Upper lobe of right lung (tissue), 1 donor: ENCODE measurements around the gene ZNF385B. TPM values are rescaled to one million over a fixed set of nuclear protein-coding genes. Genes with fewer than 3 reads are reported as not detected.

ENCODE experiments used
- ATAC-seq: fragments of 200-7000 bp; cut with Tn5 transposase; one replicate; pipeline ENCODE4 v1.9.1; 2020; ENCODE audit warnings: mild to moderate bottlenecking, moderate library complexity
- DNase-seq: peaks from one replicate; pipeline ENCODE4 v3.0.0-alpha.2; 2020
- H3K27ac ChIP-seq: fragments of 200-600 bp; one replicate; pipeline ENCODE4 v1.8.0; 2022
- H3K27me3 ChIP-seq: fragments of 200-600 bp; one replicate; pipeline ENCODE4 v1.8.0; 2022; ENCODE audit warnings: mild to moderate bottlenecking
- H3K36me3 ChIP-seq: fragments of 200-600 bp; one replicate; pipeline ENCODE4 v1.8.0; 2022
- H3K4me1 ChIP-seq: fragments of 200-600 bp; one replicate; pipeline ENCODE4 v1.8.0; 2022
- H3K4me3 ChIP-seq: fragments of 200-600 bp; one replicate; pipeline ENCODE4 v1.8.0; 2022; ENCODE audit warnings: mild to moderate bottlenecking
- H3K9me3 ChIP-seq: fragments of 200-600 bp; one replicate; pipeline ENCODE4 v1.8.0; 2022
- CTCF ChIP-seq: fragments of 200-600 bp; IDR thresholded peaks from one replicate; pipeline ENCODE4 v1.8.0; 2022; ENCODE audit warnings: antibody characterized with exemption
- intact Hi-C: fragments of 100-400 bp; cut with DNase I; formaldehyde crosslinking; loops from one replicate; pipeline ENCODE4 v1.11.0; 2022
- total RNA-seq: library from RNA; stranded (reverse); fragmentation: NEBNext Ultra II Directional; extraction: Animal tissue kit (Norgen Biotek cat#: 25700); gene quantifications from one replicate; pipeline ENCODE4 v1.2.1, GENCODE V29; 2021
- donor health status: DM: no; HTN: yes; CAD: no; lungs with severe emphysema.

Gene ZNF385B
- total RNA-seq, 1 donor from 2014 or later = 62.3 TPM

GRCh38 chr2:179602452-179602851 lies 259.0 kb downstream of the ZNF385B start:
- no peak for TF ChIP-seq CTCF
- ATAC-seq (no peak), DNase-seq (no peak)
- Histone ChIP-seq H3K4me1 (no peaks in the 10 kb centered on the region), H3K9me3 (no peaks in the 10 kb centered on the region), H3K27me3 (no peaks in the 10 kb centered on the region), H3K27ac (no peak overlapping the region), H3K4me3 (no peak overlapping the region), H3K36me3 (no peaks in the 10 kb centered on the region)
- intact Hi-C loops = no loop called here

GRCh38 chr2:179596018-179596417 lies 265.4 kb downstream of the ZNF385B start:
- DNase-seq (no peak), ATAC-seq (no peak)
- Histone ChIP-seq H3K36me3 (no peaks in the 10 kb centered on the region), H3K4me1 (no peaks in the 10 kb centered on the region), H3K4me3 (no peak overlapping the region), H3K27ac (no peak overlapping the region), H3K9me3 (no peaks in the 10 kb centered on the region), H3K27me3 (no peaks in the 10 kb centered on the region)
- intact Hi-C loops = no loop called here
- no peak for TF ChIP-seq CTCF

GRCh38 chr2:179595284-179595683 lies 266.1 kb downstream of the ZNF385B start:
- Histone ChIP-seq H3K4me3 (no peak overlapping the region), H3K36me3 (no peaks in the 10 kb centered on the region), H3K4me1 (no peaks in the 10 kb centered on the region), H3K9me3 (no peaks in the 10 kb centered on the region), H3K27me3 (no peaks in the 10 kb centered on the region), H3K27ac (no peak overlapping the region)
- intact Hi-C loops = no loop called here
- no peak for TF ChIP-seq CTCF
- DNase-seq = no peak
- ATAC-seq = no peak

- H3K27ac ChIP-seq = no peak overlapping the region
- no peaks in the 10 kb centered on the region for H3K9me3 ChIP-seq
- ATAC-seq (no peak), DNase-seq (no peak)
- H3K4me1 ChIP-seq = no peaks in the 10 kb centered on the region
- no peak overlapping the region for H3K4me3 ChIP-seq
- TF ChIP-seq CTCF = no peak
- H3K36me3 ChIP-seq = no peaks in the 10 kb centered on the region
- intact Hi-C loops = no loop called here
- H3K27me3 ChIP-seq = no peaks in the 10 kb centered on the region
These were observed 266.9 kb downstream of the ZNF385B start for GRCh38 chr2:179594268-179595112.

GRCh38 chr2:179593323-179593722 lies 268.1 kb downstream of the ZNF385B start:
- H3K9me3 ChIP-seq = no peaks in the 10 kb centered on the region
- no peaks in the 10 kb centered on the region for H3K36me3 ChIP-seq
- H3K4me3 ChIP-seq = no peak overlapping the region
- no peaks in the 10 kb centered on the region for H3K27me3 ChIP-seq
- ATAC-seq = no peak
- no peak for TF ChIP-seq CTCF
- H3K4me1 ChIP-seq = no peaks in the 10 kb centered on the region
- DNase-seq = no peak
- no peak overlapping the region for H3K27ac ChIP-seq
- intact Hi-C loops = no loop called here
